Right atrium auricular region (tissue), 2 donors: ENCODE measurements around the gene PTPRK. TPM values are rescaled to one million over a fixed set of nuclear protein-coding genes. Genes with fewer than 3 reads are reported as not detected.

Source experiments
- DNase-seq: peaks from one replicate; pipeline ENCODE4 v3.0.0-alpha.2; 2019; ENCODE audit warnings: low spot score
- H3K27ac ChIP-seq, 2 donors: fragments of 200-600 bp; sonication (generic); 1 replicate in 1 of 2; 2 replicates in 1 of 2; pipeline ENCODE4 v1.5.1; 2016 to 2019
- H3K27me3 ChIP-seq, 2 donors: fragments of 200-600 bp; sonication (generic); one replicate each; pipeline versions ENCODE4 v1.5.1 to v1.6.0; 2017 to 2019
- H3K36me3 ChIP-seq: fragments of 200-600 bp; sonication (generic); one replicate; pipeline ENCODE4 v1.5.1; 2016
- H3K4me1 ChIP-seq, 2 donors: fragments of 200-600 bp; sonication (generic); one replicate each; pipeline versions ENCODE4 v1.5.1 to v1.6.0; 2017 to 2019
- H3K4me3 ChIP-seq, 2 donors: fragments of 200-600 bp; sonication (generic); 1 replicate in 1 of 2; 2 replicates in 1 of 2; pipeline ENCODE4 v1.5.1; 2017 to 2019; ENCODE audit warnings: mild to moderate bottlenecking in 1 of 2, moderate library complexity in 1 of 2
- H3K9me3 ChIP-seq, 2 donors: fragments of 200-600 bp; sonication (generic); one replicate each; pipeline ENCODE4 v1.5.1; 2019
- CTCF ChIP-seq, 2 donors: fragments of 200-600 bp; sonication (generic); IDR thresholded peaks; one replicate each; pipeline ENCODE4 v1.5.1; 2019; ENCODE audit warnings: antibody characterized with exemption in 2 of 2
- total RNA-seq, 2 donors: library from RNA; depleted of rRNA; stranded (reverse); fragments of >200 nt; gene quantifications; one replicate each; pipeline ENCODE4 v1.1.0, GENCODE V29; 2016

Gene PTPRK
- total RNA-seq, 2 donors from 2014 or later: 24.5 to 36.4 TPM

GRCh38 chr6:128204616-128205015 is 315.8 kb downstream of the PTPRK start:
- no peak for DNase-seq
- H3K9me3 ChIP-seq: no peaks in the 10 kb centered on the region
- H3K36me3 ChIP-seq: no peaks in the 10 kb centered on the region
- H3K4me3 ChIP-seq: no peak overlapping the region
- TF ChIP-seq CTCF (IDR thresholded peaks at IDR 0.05): no peak
- H3K27me3 ChIP-seq: no peaks in the 10 kb centered on the region
- H3K4me1 ChIP-seq: no peaks in the 10 kb centered on the region
- no peak overlapping the region for H3K27ac ChIP-seq

GRCh38 chr6:128202169-128202765 is 318.1 kb downstream of the PTPRK start:
- Histone ChIP-seq H3K4me3 (no peak overlapping the region), H3K36me3 (no peaks in the 10 kb centered on the region), H3K27me3 (no peaks in the 10 kb centered on the region), H3K9me3 (no peaks in the 10 kb centered on the region), H3K27ac (no peak overlapping the region), H3K4me1 (no peaks in the 10 kb centered on the region)
- DNase-seq: no peak
- no peak for TF ChIP-seq CTCF (IDR thresholded peaks at IDR 0.05)

- no peaks in the 10 kb centered on the region for H3K4me1 ChIP-seq
- no peaks in the 10 kb centered on the region for H3K27me3 ChIP-seq
- no peaks in the 10 kb centered on the region for H3K36me3 ChIP-seq
- no peak overlapping the region for H3K27ac ChIP-seq
- no peak overlapping the region for H3K4me3 ChIP-seq
- TF ChIP-seq CTCF (IDR thresholded peaks at IDR 0.05): no peak
- DNase-seq: no peak
- no peaks in the 10 kb centered on the region for H3K9me3 ChIP-seq
Measured at GRCh38 chr6:128200789-128201188, 319.6 kb downstream of the PTPRK start.

GRCh38 chr6:128199461-128199860 is 320.9 kb downstream of the PTPRK start:
- TF ChIP-seq CTCF (IDR thresholded peaks at IDR 0.05): no peak
- Histone ChIP-seq H3K27ac (no peak overlapping the region), H3K36me3 (no peaks in the 10 kb centered on the region), H3K9me3 (no peaks in the 10 kb centered on the region), H3K4me3 (no peak overlapping the region), H3K4me1 (no peaks in the 10 kb centered on the region), H3K27me3 (no peaks in the 10 kb centered on the region)
- DNase-seq: no peak

- Histone ChIP-seq H3K36me3 (no peaks in the 10 kb centered on the region), H3K27me3 (no peaks in the 10 kb centered on the region), H3K4me1 (no peaks in the 10 kb centered on the region), H3K27ac (no peak overlapping the region), H3K9me3 (no peaks in the 10 kb centered on the region), H3K4me3 (no peak overlapping the region)
- TF ChIP-seq CTCF (IDR thresholded peaks at IDR 0.05): no peak
- no peak for DNase-seq
Measured at GRCh38 chr6:128192972-128193371, 327.4 kb downstream of the PTPRK start.

- Histone ChIP-seq H3K36me3 (no peaks in the 10 kb centered on the region), H3K27me3 (no peaks in the 10 kb centered on the region), H3K4me3 (no peak overlapping the region), H3K9me3 (no peaks in the 10 kb centered on the region), H3K4me1 (no peaks in the 10 kb centered on the region), H3K27ac (no peak overlapping the region)
- DNase-seq: no peak
- no peak for TF ChIP-seq CTCF (IDR thresholded peaks at IDR 0.05)
Measured at GRCh38 chr6:128188678-128189077, 331.7 kb downstream of the PTPRK start.
